Adipose tissue (tissue), 3 donors: ENCODE data around the gene GPR152. TPM values are rescaled to one million over a fixed set of nuclear protein-coding genes. Genes with fewer than 3 reads are reported as not detected.

Experiments used
- H3K27ac ChIP-seq: one replicate; pipeline ENCODE4 v1.5.1; 2013; ENCODE audit warnings: low read depth, low read length
- WGBS, 3 donors: extraction: QIAGEN DNeasy Blood & Tissue Kit; methylation state at CpG; one replicate each; pipeline ENCODE4 v1.1.7; 2013; 5-methylcytosine and 5-hydroxymethylcytosine counted together
- polyA plus RNA-seq, 3 donors: library from polyadenylated mRNA; stranded (reverse); fragments of 200-250 nt; gene quantifications; one replicate each; pipeline ENCODE4 v1.2.3, GENCODE V29; 2013
- donor health status: healthy with polysubstance abuse.
- donor health status: Bipolar disorder and iron deficiency.
- donor health status: healthy.

Gene GPR152, protein sequence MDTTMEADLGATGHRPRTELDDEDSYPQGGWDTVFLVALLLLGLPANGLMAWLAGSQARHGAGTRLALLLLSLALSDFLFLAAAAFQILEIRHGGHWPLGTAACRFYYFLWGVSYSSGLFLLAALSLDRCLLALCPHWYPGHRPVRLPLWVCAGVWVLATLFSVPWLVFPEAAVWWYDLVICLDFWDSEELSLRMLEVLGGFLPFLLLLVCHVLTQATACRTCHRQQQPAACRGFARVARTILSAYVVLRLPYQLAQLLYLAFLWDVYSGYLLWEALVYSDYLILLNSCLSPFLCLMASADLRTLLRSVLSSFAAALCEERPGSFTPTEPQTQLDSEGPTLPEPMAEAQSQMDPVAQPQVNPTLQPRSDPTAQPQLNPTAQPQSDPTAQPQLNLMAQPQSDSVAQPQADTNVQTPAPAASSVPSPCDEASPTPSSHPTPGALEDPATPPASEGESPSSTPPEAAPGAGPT
- not detected for polyA plus RNA-seq

GRCh38 chr11:67452141-67452952 lies at the start of gene GPR152:
GPR152 (minus strand) TSS chr11:67452729; CDS start chr11:67452724, 5 bp downstream.
- WGBS, 3 donors: 72 to 82% (median 77%) methylated on average over 33 of the region's 33 CpGs
- H3K27ac ChIP-seq: no peak within 1 kb of the TSS

DNA sequence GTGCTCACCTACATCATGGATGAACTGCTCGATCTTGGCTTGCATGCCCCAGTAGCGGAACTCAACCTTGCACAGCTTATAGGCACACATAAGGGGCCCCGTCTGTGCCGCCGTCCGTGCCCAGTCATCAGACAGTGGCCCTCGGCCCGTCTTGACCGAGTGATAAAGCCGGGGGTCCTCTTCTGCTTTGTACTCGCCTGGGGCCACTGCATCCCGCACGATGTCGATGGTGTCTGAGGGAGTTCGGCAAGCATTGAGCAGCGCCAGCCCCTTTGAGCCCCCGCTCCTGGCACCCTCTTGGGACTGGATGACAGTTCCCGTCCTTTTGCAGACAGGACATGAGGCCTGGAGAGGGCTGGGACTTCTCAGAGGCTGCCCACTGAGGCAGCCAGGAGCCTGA lies 49.3 kb upstream of the GPR152 start:
- H3K27ac ChIP-seq: no peak overlapping the region
- 97% methylated on average over 18 of the region's 18 CpGs for WGBS, 3 donors

DNA sequence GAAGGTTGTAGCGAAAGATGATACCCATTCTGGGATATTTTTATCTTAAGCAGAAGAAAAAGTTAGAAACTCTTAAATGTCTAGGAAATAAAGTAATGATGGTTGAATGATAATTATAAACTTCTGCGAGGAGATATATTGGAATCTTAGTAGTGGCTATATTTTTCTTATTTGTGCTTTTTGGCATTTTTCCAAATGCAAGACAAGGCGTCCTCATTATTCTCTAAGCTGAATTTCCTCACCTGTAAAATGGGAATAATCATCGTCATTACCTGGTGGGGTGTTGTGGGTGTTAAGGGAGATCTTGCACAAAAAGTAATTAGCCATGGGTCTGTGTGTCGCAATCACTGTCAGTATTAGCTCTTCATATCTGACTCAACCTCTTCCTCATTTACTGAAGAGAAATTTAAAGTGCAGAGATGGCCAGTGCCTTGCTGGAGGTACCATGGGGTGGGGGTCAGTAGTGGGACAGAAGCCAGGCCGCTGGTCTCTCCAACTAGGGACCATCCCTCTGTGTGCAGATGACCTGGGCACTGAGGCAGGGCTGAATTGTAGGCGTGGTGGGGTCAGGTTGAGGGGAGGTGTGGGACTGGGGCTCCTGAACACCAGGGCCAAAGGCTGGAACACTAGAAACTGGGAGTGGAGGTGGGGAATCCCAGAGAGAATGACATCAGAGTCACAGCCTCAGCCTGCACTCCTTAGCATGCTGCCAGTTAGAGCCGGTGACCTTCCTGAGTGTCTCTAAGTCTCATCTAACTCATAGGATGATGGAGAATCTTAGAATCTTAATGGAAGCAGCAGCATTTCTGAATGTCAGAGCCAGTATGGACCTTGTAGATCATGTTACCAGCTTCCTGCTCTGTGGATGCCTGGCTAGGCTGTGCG lies 48.5 kb upstream of the GPR152 start:
- 85 to 96% (median 90%) methylated on average over 9 of the region's 9 CpGs for WGBS, 3 donors
- H3K27ac ChIP-seq: no peak overlapping the region

- no peak overlapping the region for H3K27ac ChIP-seq
- WGBS, 3 donors: 82 to 94% (median 84%) methylated on average over 1 of the region's 1 CpG
These were observed 47.9 kb upstream of the GPR152 start for GRCh38 chr11:67500484-67500821.

DNA sequence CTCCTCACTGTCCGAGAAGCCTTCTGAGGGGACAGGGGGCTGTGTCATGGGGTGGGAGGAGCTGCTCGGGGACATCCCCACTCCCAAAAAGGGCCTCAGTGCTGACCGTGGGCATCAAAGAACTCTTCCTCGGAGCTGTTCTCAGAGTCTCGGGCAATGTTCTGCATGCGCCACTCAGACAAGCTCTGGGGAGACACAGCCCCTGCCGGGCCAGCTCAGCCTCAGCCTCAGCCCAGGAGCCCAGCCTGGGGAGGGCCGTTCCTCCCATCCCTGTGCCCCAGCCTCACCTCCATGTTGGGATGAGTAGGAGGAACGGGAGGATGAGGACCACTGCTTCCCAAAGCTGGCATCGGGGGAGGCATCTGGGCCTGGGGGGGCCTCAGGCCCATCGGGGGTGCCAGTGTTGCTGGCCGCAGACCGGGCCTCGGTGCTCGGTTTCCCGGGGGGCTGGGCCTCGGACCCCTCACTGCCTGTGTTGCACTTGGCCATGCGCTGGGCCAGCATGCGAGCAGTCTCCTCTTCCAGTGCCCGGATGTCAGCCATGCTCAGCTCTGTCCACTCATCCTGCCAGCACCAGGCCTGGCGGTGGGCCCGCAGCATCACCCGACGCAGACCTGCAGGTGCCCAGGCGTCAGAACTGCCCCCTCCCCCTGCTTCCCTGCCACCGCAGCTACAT lies 47.4 kb upstream of the GPR152 start:
- WGBS, 3 donors: 94 to 97% (median 96%) methylated on average over 26 of the region's 26 CpGs
- H3K27ac ChIP-seq: no peak overlapping the region

DNA sequence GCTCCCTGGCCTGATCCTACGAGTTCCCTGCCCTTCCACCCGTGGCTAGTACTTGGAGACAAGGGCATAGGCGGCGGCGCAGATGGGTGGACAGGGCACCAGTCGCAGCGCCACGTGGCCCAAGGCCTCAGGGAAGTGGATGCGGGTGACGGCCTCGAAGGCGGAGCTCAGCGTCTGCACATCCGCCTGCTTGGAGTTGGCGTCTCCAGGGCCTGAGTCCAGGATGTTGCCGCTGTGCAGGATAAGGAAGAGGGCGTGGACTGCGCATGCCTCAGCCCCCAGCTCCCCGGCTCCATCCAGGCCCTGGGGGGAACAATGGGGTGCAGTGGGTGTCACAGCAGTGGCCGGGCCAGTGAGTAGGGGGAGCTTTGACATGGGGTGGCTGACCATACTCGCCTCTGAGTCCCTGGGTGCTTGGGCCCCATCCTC lies 46.0 kb upstream of the GPR152 start:
- no peak overlapping the region for H3K27ac ChIP-seq
- WGBS, 3 donors: 77 to 88% (median 82%) methylated on average over 20 to 21 of the region's 21 CpGs

GRCh38 chr11:67497656-67498291 lies 45.2 kb upstream of the GPR152 start:
- no peak overlapping the region for H3K27ac ChIP-seq
- 94 to 97% (median 96%) methylated on average over 20 to 21 of the region's 21 CpGs for WGBS, 3 donors

DNA sequence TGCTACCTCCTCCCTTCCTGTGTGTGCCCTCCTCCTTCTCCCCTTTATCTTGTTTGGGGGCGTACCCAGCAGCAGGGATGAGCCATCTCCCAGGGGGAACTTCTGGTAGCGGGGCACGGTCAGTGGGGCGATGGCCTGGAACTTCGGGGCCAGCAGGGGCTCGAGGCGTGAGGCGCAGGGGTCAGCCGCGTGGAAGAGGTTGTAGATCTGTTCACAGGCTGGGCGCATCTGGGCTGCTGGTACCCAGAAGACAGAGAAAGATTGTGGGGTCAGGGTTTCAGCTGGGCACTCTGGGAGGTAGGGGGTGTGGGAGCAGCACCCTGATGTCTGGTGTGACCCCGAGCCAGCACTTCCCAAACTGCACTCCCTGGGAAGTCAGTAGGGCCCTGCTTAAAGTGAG lies 43.6 kb upstream of the GPR152 start:
- 91 to 94% (median 94%) methylated on average over 12 of the region's 12 CpGs for WGBS, 3 donors
- no peak overlapping the region for H3K27ac ChIP-seq

DNA sequence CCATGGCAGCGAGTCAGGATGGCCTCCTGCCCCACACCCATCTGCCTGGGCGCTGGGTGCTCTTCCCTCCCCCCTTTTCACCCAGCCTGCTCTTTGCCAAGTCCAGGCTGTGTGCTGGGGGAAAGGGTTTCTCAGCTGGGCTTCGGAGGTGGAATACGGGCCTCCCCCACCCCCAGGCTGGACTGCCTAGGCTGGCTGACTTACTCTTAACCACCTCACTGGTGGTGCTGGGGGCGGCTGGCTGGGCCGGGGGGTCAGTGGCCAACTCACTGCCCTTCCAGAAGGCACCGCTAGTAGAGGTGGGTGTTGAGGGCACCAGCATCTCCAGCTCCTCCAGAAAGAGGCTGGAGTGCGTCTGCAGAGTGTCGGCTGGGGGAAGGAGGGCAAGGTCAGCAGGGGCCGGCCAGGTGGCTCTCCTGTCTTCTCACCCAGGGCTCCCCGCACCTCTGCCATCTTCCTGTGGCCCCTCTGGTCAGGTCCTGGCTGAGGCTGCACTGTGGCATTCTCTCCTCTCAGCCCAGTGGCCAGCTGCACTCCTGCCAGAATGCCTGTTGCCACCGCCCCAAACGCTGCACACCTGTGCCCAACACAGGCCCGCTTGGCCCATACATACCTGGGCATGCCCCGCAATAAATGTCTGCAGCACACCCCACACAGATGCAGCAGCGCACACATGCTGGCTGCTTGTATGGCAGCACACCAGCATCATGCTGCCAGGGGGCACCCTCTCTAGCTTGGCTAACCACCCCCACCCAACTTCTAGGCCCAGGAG lies 42.9 kb upstream of the GPR152 start:
- H3K27ac ChIP-seq: no peak overlapping the region
- WGBS, 3 donors: 92 to 93% (median 93%) methylated on average over 14 to 16 of the region's 16 CpGs

- 92 to 96% (median 93%) methylated on average over 51 to 59 of the region's 59 CpGs for WGBS, 3 donors
- H3K27ac ChIP-seq: no peak overlapping the region
These were observed 42.1 kb upstream of the GPR152 start for GRCh38 chr11:67494371-67495233.

DNA sequence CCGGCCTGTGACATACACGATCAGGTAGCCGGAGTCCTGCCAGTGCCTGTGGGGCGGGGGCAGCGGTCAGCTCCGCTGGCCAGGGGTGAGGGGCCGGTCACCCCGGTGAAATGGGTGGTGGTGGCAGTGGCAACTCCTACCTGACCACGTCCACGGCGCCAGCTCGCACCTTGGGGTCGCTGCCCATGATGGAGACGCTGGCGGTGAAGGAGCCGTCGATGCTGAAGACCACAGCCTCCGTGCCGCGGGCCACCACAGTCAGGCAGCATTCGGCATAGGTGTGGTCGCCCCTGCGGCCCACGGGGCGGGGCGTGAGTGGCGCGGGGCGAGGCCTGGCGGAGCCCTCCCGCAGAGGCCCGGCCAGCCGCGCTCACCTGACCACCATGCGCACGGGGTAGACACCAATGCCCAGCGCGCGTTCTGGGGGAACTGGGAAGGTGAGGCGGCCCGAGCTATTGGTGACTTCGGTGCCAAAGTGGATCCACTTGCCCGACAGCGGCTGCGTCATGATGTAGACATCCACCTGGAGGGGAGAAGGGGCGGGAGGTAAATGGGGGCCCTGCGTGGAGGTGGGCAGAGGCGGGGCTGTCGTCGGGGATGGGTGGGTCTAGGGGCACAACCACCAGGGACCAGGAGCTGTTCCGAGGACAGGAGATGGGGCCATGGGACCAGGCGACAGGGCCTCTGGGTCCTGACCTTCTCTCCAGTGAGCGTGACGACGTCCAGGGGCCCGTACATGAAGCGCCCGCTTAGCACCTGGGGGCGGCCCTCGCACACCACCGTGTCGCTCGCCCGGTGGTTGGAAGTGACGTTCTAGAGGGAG lies 41.2 kb upstream of the GPR152 start:
- 95 to 97% (median 96%) methylated on average over 60 to 65 of the region's 65 CpGs for WGBS, 3 donors

GRCh38 chr11:67492801-67493547 lies 40.4 kb upstream of the GPR152 start:
- 82 to 87% (median 86%) methylated on average over 46 of the region's 46 CpGs for WGBS, 3 donors
- H3K27ac ChIP-seq: no peak overlapping the region

More for the DNA sequence above, 41.2 kb upstream of the GPR152 start:
- no peak overlapping the region for H3K27ac ChIP-seq

- H3K27ac ChIP-seq: no peak overlapping the region
- 88 to 90% (median 89%) methylated on average over 19 of the region's 19 CpGs for WGBS, 3 donors
These were observed 39.7 kb upstream of the GPR152 start for GRCh38 chr11:67492069-67492727.
